Measurements from ENCODE around the gene FZD4. TPM values are rescaled to one million over a fixed set of nuclear protein-coding genes. Genes with fewer than 3 reads are reported as not detected.

Gene FZD4
- total and polyA plus RNA-seq, 2 donors (not counting 1 experiment from before 2014, with no cell fraction given), result 0.01 to 0.02 TPM

DNA sequence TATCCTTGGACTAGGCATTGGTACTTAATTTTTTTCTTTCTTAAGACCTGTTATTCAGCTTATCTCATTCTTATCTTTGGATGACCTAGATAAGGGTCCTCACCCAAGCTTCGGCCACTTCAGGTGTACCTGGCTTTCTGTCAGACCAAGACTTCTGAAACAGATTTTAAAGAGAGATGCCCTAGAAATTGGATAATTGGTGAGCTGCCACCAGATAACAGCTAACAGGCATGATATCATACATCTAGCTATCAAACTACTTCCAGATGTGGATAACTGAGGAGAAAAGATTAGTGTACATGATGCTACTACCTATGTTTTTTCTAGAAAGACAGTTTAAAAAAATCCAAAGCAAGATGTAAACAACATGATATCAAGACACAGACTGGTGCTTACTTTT is 52.9 kb downstream of the FZD4 start:
- Mint-ChIP-seq H3K27ac (no peak overlapping the region), H3K4me1 (no peaks in the 10 kb centered on the region), H3K9me3 (ENCODE audit: insufficient read depth) (no peaks in the 10 kb centered on the region), H3K4me3 (no peak overlapping the region), H3K27me3 (no peaks in the 10 kb centered on the region)
- H3K9ac ChIP-seq (ENCODE audit: low read length), result no peak overlapping the region
- no peak overlapping the region for H3K4me2 ChIP-seq (replicated peaks; ENCODE audit: low read depth, low read length, poor library complexity, severe bottlenecking)
- H3K27ac ChIP-seq (ENCODE audit: low read length in 2 of 2), result no peak overlapping the region
- intact Hi-C loops (cut with micrococcal nuclease), result no loop called here
- H3K27me3 ChIP-seq (replicated peaks in 1 of 4; ENCODE audit: control extremely low read depth in 1 of 4, control insufficient read depth in 3 of 4, insufficient read depth in 4 of 4, low read length in 3 of 4), result no peaks in the 10 kb centered on the region
- H2AFZ ChIP-seq (ENCODE audit: insufficient read depth, low read depth, low read length, poor library complexity, severe bottlenecking), result no peak overlapping the region
- ATAC-seq (ENCODE audit: low read depth) (no peak), DNase-seq (no peak)
- H3K9me3 ChIP-seq (ENCODE audit: control extremely low read depth in 1 of 3, control insufficient read depth in 2 of 3, insufficient read depth in 1 of 3, low read length in 2 of 3), result no peaks in the 10 kb centered on the region
- TF ChIP-seq EZH2 (IDR thresholded peaks at IDR 0.05; ENCODE audit: borderline replicate concordance, insufficient read depth, low read depth, low read length, poor library complexity, severe bottlenecking), result no peak
- TF ChIP-seq, protein P1, sequence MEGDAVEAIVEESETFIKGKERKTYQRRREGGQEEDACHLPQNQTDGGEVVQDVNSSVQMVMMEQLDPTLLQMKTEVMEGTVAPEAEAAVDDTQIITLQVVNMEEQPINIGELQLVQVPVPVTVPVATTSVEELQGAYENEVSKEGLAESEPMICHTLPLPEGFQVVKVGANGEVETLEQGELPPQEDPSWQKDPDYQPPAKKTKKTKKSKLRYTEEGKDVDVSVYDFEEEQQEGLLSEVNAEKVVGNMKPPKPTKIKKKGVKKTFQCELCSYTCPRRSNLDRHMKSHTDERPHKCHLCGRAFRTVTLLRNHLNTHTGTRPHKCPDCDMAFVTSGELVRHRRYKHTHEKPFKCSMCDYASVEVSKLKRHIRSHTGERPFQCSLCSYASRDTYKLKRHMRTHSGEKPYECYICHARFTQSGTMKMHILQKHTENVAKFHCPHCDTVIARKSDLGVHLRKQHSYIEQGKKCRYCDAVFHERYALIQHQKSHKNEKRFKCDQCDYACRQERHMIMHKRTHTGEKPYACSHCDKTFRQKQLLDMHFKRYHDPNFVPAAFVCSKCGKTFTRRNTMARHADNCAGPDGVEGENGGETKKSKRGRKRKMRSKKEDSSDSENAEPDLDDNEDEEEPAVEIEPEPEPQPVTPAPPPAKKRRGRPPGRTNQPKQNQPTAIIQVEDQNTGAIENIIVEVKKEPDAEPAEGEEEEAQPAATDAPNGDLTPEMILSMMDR (IDR thresholded peaks at IDR 0.05), result no peak
- POLR2A ChIA-PET, result no interaction called here
- no peak overlapping the region for H3K4me3 ChIP-seq (ENCODE audit: control extremely low read depth in 1 of 5, extremely low read depth in 1 of 5, insufficient read depth in 1 of 5, low read depth in 2 of 5, low read length in 4 of 5)
- H3K4me1 ChIP-seq (ENCODE audit: control insufficient read depth in 2 of 2, insufficient read depth in 2 of 2, low read length in 2 of 2), result no peaks in the 10 kb centered on the region
- WGBS (ENCODE audit: insufficient coverage), result no CpG with 5 or more reads among the region's 1 CpG
- CTCF ChIA-PET, result no interaction called here
- no peaks in the 10 kb centered on the region for H4K20me1 ChIP-seq (ENCODE audit: control insufficient read depth, insufficient read depth, low read length, poor library complexity, severe bottlenecking)
- no peaks in the 10 kb centered on the region for H3K36me3 ChIP-seq (replicated peaks in 1 of 2; ENCODE audit: control extremely low read depth in 1 of 2, control insufficient read depth in 1 of 2, extremely low read depth in 1 of 2, insufficient read depth in 2 of 2, low read length in 1 of 2)
- H3K79me2 ChIP-seq (ENCODE audit: control insufficient read depth, insufficient read depth, low read length), result no peaks in the 10 kb centered on the region

DNA sequence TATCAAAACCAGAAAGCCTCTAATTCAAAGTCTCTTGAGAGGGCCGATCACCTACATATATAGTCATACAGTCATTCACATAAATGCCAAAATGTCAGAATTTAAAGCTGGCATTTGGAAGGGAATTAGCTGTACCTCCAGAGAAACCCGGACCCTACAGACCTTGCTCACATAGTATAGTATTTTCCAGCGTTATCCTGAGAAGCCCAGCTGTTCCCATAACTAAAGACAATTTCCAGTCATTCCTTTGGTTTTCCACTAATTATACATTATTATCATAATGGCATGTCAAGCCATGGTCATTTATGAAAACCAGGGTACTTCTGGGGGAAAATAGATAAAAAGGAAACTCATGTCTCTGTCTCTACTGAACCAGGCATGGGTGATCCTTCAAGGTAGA is 53.6 kb downstream of the FZD4 start:
- Histone ChIP-seq H4K20me1 (ENCODE audit: control insufficient read depth, insufficient read depth, low read length, poor library complexity, severe bottlenecking) (no peaks in the 10 kb centered on the region), H3K79me2 (ENCODE audit: control insufficient read depth, insufficient read depth, low read length) (no peaks in the 10 kb centered on the region), H3K9ac (ENCODE audit: low read length) (no peak overlapping the region), H3K27me3 (replicated peaks in 1 of 4; ENCODE audit: control extremely low read depth in 1 of 4, control insufficient read depth in 3 of 4, insufficient read depth in 4 of 4, low read length in 3 of 4) (no peaks in the 10 kb centered on the region), H3K4me1 (ENCODE audit: control insufficient read depth in 2 of 2, insufficient read depth in 2 of 2, low read length in 2 of 2) (no peaks in the 10 kb centered on the region), H2AFZ (ENCODE audit: insufficient read depth, low read depth, low read length, poor library complexity, severe bottlenecking) (no peak overlapping the region), H3K36me3 (replicated peaks in 1 of 2; ENCODE audit: control extremely low read depth in 1 of 2, control insufficient read depth in 1 of 2, extremely low read depth in 1 of 2, insufficient read depth in 2 of 2, low read length in 1 of 2) (no peaks in the 10 kb centered on the region), H3K4me3 (ENCODE audit: control extremely low read depth in 1 of 5, extremely low read depth in 1 of 5, insufficient read depth in 1 of 5, low read depth in 2 of 5, low read length in 4 of 5) (no peak overlapping the region), H3K9me3 (ENCODE audit: control extremely low read depth in 1 of 3, control insufficient read depth in 2 of 3, insufficient read depth in 1 of 3, low read length in 2 of 3) (no peaks in the 10 kb centered on the region), H3K4me2 (replicated peaks; ENCODE audit: low read depth, low read length, poor library complexity, severe bottlenecking) (no peak overlapping the region), H3K27ac (ENCODE audit: low read length in 2 of 2) (no peak overlapping the region)
- POLR2A ChIA-PET, result no interaction called here
- ATAC-seq (ENCODE audit: low read depth) (no peak), DNase-seq (no peak)
- Mint-ChIP-seq H3K9me3 (ENCODE audit: insufficient read depth) (no peaks in the 10 kb centered on the region), H3K4me1 (no peaks in the 10 kb centered on the region), H3K27ac (no peak overlapping the region), H3K27me3 (no peaks in the 10 kb centered on the region), H3K4me3 (no peak overlapping the region)
- TF ChIP-seq, protein P1 (IDR thresholded peaks at IDR 0.05), result no peak
- no peak for TF ChIP-seq EZH2 (IDR thresholded peaks at IDR 0.05; ENCODE audit: borderline replicate concordance, insufficient read depth, low read depth, low read length, poor library complexity, severe bottlenecking)
- intact Hi-C loops (cut with micrococcal nuclease), result no loop called here
- WGBS (ENCODE audit: insufficient coverage), result no CpG with 5 or more reads among the region's 3 CpGs
- CTCF ChIA-PET, result no interaction called here

All from B cell (primary cell).